ENCODE data around the gene IFT81.

The IFT81 gene

GRCh38 chr12:110134691-110135411 lies 10.7 kb downstream of the IFT81 start:
- TF ChIP-seq CTCF (IDR thresholded peaks at IDR 0.05; ENCODE audit: low read depth, low read length, missing control alignments), result no peak
- DNase-seq (ENCODE audit: extremely low read depth, low read depth), result no peak
- no peak overlapping the region for H3K4me3 ChIP-seq (replicated peaks; ENCODE audit: low read depth, low read length)

GRCh38 chr12:110135806-110136205 lies 11.6 kb downstream of the IFT81 start:
- no peak for TF ChIP-seq CTCF (IDR thresholded peaks at IDR 0.05; ENCODE audit: low read depth, low read length, missing control alignments)
- no peak for DNase-seq (ENCODE audit: extremely low read depth, low read depth)
- no peak overlapping the region for H3K4me3 ChIP-seq (replicated peaks; ENCODE audit: low read depth, low read length)

- no peak for DNase-seq (ENCODE audit: extremely low read depth, low read depth)
- no peak for TF ChIP-seq CTCF (IDR thresholded peaks at IDR 0.05; ENCODE audit: low read depth, low read length, missing control alignments)
Observed at GRCh38 chr12:110137786-110138185, 13.6 kb downstream of the IFT81 start.

GRCh38 chr12:110141389-110141788 lies 17.2 kb downstream of the IFT81 start:
- H3K4me3 ChIP-seq (replicated peaks; ENCODE audit: low read depth, low read length), result no peak overlapping the region
- no peak for TF ChIP-seq CTCF (IDR thresholded peaks at IDR 0.05; ENCODE audit: low read depth, low read length, missing control alignments)
- peak; percentile 37 for DNase-seq (ENCODE audit: extremely low read depth, low read depth)

More at GRCh38 chr12:110137786-110138185, 13.6 kb downstream of the IFT81 start:
- H3K4me3 ChIP-seq (replicated peaks; ENCODE audit: low read depth, low read length), result no peak overlapping the region

- TF ChIP-seq CTCF (IDR thresholded peaks at IDR 0.05; ENCODE audit: low read depth, low read length, missing control alignments), result no peak
- no peak for DNase-seq (ENCODE audit: extremely low read depth, low read depth)
- H3K4me3 ChIP-seq (replicated peaks; ENCODE audit: low read depth, low read length), result no peak overlapping the region
Observed at GRCh38 chr12:110146986-110147385, 22.8 kb downstream of the IFT81 start.

GRCh38 chr12:110149086-110149660 lies 25.0 kb downstream of the IFT81 start:
- no peak for TF ChIP-seq CTCF (IDR thresholded peaks at IDR 0.05; ENCODE audit: low read depth, low read length, missing control alignments)
- no peak for DNase-seq (ENCODE audit: extremely low read depth, low read depth)
- no peak overlapping the region for H3K4me3 ChIP-seq (replicated peaks; ENCODE audit: low read depth, low read length)

Measured in HFF-Myc (cell line).